ENCODE data around the gene RP9. TPM values are rescaled to one million over a fixed set of nuclear protein-coding genes. Genes with fewer than 3 reads are reported as not detected.

The RP9 gene
- polyA plus RNA-seq, 2 of the 4 experiments (the other 2 are of a cell fraction): 25.7 to 51.5 TPM

- Histone ChIP-seq H3K4me3 (no peak overlapping the region), H3K4me2 (no peak overlapping the region), H3K4me1 (no peaks in the 10 kb centered on the region), H3K27ac (no peak overlapping the region), H3K9me3 (peaks cover 7% of the 10 kb centered on the region; the same call in 1 of the 3 replicates)
- WGBS (ENCODE audit: missing lambda C conversion rate): 59% methylated on average over 5 of the region's 5 CpGs
- DNase-seq (ENCODE audit: low read depth in 1 of 2, low spot score in 1 of 2) (no peak), FAIRE-seq (no peak), ATAC-seq (no peak)
- ChIA-PET POLR2A (no interaction called here), CTCF (no interaction called here)
- TF ChIP-seq CHD2 (IDR thresholded peaks at IDR 0.05; ENCODE audit: low read length, partially characterized antibody) (no peak), HEYL (CRISPR knock-in tag; IDR thresholded peaks at IDR 0.05) (no peak), NPAS2 (CRISPR knock-in tag; IDR thresholded peaks at IDR 0.05; ENCODE audit: borderline replicate concordance) (no peak), HES2 (IDR thresholded peaks at IDR 0.05) (no peak), ZNF302 (CRISPR knock-in tag; IDR thresholded peaks at IDR 0.05) (no peak), CBX2 (IDR thresholded peaks at IDR 0.05; ENCODE audit: borderline replicate concordance, low read depth) (no peak), ESRRA (IDR thresholded peaks at IDR 0.05; ENCODE audit: borderline replicate concordance, low read length) (no peak), MYC (IDR thresholded peaks at IDR 0.05; ENCODE audit: borderline replicate concordance, low read length) (no peak), RCOR1 (IDR thresholded peaks at IDR 0.05; ENCODE audit: low read depth, low read length) (no peak), HOXA7 (CRISPR knock-in tag; IDR thresholded peaks at IDR 0.05) (no peak)
- TF ChIP-seq, protein P1, sequence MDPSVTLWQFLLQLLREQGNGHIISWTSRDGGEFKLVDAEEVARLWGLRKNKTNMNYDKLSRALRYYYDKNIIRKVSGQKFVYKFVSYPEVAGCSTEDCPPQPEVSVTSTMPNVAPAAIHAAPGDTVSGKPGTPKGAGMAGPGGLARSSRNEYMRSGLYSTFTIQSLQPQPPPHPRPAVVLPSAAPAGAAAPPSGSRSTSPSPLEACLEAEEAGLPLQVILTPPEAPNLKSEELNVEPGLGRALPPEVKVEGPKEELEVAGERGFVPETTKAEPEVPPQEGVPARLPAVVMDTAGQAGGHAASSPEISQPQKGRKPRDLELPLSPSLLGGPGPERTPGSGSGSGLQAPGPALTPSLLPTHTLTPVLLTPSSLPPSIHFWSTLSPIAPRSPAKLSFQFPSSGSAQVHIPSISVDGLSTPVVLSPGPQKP (IDR thresholded peaks at IDR 0.05; ENCODE audit: low read depth, low read length): no peak
Measured at GRCh38 chr7:33145156-33145555, 36.0 kb upstream of the RP9 start.

DNA sequence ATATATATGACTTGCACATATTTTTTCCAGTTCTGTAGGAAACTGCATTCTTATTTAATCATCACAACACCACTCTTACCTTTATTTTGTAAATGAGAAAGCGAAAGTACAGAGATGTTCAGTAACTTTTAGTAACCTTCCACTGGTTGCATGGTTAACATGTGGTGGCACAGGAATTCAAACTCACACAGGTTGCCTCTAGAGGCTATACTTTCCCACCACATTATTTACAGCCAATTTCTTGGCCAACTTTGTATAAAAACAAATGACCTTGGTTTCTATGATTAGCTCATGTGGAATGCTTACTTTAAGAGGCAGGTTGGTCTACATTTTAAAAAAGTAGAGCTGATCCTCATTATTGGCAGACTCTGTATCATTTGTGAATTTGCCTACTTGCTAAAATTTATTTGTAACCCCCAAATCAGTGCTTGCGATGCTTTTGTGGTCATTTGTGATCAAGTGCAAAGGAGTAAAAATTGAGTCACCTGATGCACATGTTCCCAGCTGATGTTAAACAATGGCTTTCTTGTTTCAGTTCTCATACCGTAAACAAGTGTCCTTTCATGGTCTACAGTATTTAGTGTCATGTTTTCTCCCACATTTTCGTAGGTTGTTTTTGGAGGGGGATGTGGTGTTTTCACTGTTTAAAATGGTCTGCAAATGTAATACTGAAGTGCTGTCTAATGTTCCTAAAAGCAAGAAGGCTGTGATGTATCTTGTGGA lies 35.0 kb upstream of the RP9 start:
- FAIRE-seq: no peak
- H3K4me2 ChIP-seq: no peak overlapping the region
- H3K4me1 ChIP-seq: no peaks in the 10 kb centered on the region
- no peak for ATAC-seq
- no peak for DNase-seq (ENCODE audit: low read depth in 1 of 2, low spot score in 1 of 2)
- ChIA-PET POLR2A (no interaction called here), CTCF (no interaction called here)
- TF ChIP-seq ATOH8 (CRISPR knock-in tag; IDR thresholded peaks at IDR 0.05; ENCODE audit: low read depth) (no peak), EP300 (IDR thresholded peaks at IDR 0.05) (no peak), HES2 (IDR thresholded peaks at IDR 0.05) (no peak), E2F6 (IDR thresholded peaks at IDR 0.05; ENCODE audit: borderline replicate concordance, low read depth) (no peak), ZFP36 (IDR thresholded peaks at IDR 0.05; ENCODE audit: borderline replicate concordance, partially characterized antibody) (no peak), SMC3 (IDR thresholded peaks at IDR 0.05) (no peak), FOSB (CRISPR knock-in tag; IDR thresholded peaks at IDR 0.05) (no peak), FOXS1 (CRISPR knock-in tag; IDR thresholded peaks at IDR 0.05) (no peak), RFX5 (IDR thresholded peaks at IDR 0.05) (no peak)
- TF ChIP-seq, protein P2, sequence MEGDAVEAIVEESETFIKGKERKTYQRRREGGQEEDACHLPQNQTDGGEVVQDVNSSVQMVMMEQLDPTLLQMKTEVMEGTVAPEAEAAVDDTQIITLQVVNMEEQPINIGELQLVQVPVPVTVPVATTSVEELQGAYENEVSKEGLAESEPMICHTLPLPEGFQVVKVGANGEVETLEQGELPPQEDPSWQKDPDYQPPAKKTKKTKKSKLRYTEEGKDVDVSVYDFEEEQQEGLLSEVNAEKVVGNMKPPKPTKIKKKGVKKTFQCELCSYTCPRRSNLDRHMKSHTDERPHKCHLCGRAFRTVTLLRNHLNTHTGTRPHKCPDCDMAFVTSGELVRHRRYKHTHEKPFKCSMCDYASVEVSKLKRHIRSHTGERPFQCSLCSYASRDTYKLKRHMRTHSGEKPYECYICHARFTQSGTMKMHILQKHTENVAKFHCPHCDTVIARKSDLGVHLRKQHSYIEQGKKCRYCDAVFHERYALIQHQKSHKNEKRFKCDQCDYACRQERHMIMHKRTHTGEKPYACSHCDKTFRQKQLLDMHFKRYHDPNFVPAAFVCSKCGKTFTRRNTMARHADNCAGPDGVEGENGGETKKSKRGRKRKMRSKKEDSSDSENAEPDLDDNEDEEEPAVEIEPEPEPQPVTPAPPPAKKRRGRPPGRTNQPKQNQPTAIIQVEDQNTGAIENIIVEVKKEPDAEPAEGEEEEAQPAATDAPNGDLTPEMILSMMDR (IDR thresholded peaks at IDR 0.05): no peak
- no peak overlapping the region for H3K27ac ChIP-seq
- 59% methylated on average over 4 of the region's 4 CpGs for WGBS (ENCODE audit: missing lambda C conversion rate)
- peaks cover 7% of the 10 kb centered on the region; the same call in 1 of the 3 replicates for H3K9me3 ChIP-seq
- no peak overlapping the region for H3K4me3 ChIP-seq

Data from A549 (cell line).